B cell (primary cell): ENCODE data around the gene HTRA1.

Experiments used
- CTCF ChIP-seq: fragments of 200-600 bp; IDR thresholded peaks from one replicate; pipeline ENCODE4 v1.8.0; 2022; ENCODE audit warnings: antibody characterized with exemption, mild to moderate bottlenecking
- EZH2 ChIP-seq: IDR thresholded peaks from 2 replicates; pipeline ENCODE4 v1.6.1; 2012; ENCODE audit warnings: borderline replicate concordance, low read depth, mild to moderate bottlenecking, moderate library complexity, low read length; ENCODE audit not compliant: insufficient read depth, poor library complexity, severe bottlenecking

GRCh38 chr10:122560279-122560804 is 99.0 kb downstream of the HTRA1 start, which contains the start of gene DMBT1:
- TF ChIP-seq CTCF (no peak), EZH2 (no peak)
